ENCODE measurements around the gene TEX14. TPM values are rescaled to one million over a fixed set of nuclear protein-coding genes. Genes with fewer than 3 reads are reported as not detected.

Gene TEX14
- total and polyA plus RNA-seq, 10 of the 15 experiments (the other 5 are each of a cell fraction or from before 2014, with no cell fraction given) = 0.15 to 1.3 (median 0.66) TPM

DNA sequence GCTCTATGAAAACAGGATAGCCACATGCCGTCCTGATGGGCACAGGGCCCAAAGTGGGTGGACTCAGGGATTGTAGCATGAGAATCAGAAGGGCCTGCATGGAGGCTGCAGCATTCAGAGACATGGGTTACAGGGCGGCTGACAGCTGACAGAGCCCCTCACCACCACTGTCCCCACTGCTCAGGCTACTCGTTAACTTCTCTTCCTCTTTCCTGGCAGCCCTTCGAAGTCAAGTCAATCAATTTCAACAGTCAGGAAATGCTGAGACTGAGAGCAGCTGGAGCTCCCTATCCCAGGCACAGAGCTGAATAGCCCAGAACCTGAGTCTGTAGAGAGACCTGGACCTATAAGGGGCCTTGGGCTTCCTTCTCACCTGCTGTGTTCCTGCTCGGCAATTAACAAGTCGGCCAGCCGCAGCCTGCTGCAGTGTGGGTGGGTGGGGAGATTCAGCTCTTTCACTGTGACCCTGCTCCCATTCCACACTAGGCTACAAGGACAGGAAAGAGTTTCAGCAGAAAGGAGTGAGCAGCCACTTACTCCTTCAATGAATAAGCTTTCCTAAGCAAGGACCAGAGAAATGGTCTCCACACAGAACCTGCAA lies 76.9 kb downstream of the TEX14 start:
- no peak for TF ChIP-seq HDAC2 (IDR thresholded peaks at IDR 0.05)
- TF ChIP-seq GABPA (IDR thresholded peaks at IDR 0.05; ENCODE audit: low read depth) = no peak
- peak; percentile 43; the same call in 1 of the 2 replicates for TF ChIP-seq SPI1 (IDR thresholded peaks at IDR 0.05; ENCODE audit: borderline replicate concordance, insufficient read depth, low read depth, low read length)
- in situ Hi-C loops (cut with MboI) = no loop called here

DNA sequence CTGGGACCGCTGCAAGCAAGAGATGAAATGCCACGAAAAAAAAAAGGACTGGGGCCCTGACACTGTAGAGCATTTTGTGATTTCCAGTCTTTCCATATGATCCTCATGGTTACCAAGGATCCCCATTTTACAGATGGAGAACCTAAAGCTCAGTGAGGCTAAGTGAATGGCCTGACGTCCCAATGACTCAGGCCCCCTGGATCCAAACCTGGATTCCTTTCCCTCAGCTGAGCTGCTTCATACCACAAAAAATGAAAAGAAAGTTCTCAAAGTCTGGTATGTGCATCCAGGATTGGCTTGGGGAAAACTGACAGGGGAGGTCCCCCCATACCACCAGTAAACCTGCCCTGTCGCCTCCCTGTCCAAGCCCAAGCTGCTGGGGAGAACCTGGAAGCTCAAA lies 80.5 kb downstream of the TEX14 start:
- FAIRE-seq (no peak), ATAC-seq (no peak), DNase-seq (ENCODE audit: low read depth, low spot score) (no peak)
- Histone ChIP-seq H3K27ac (ENCODE audit: control insufficient read depth, insufficient read depth) (no peak overlapping the region), H4K20me1 (ENCODE audit: control insufficient read depth, insufficient read depth) (no peaks in the 10 kb centered on the region), H2AFZ (ENCODE audit: control insufficient read depth, low read depth, low read length) (no peak overlapping the region), H3K4me3 (no peak overlapping the region), H3K36me3 (ENCODE audit: control insufficient read depth in 2 of 2, insufficient read depth in 2 of 2, low read length in 1 of 2) (no peaks in the 10 kb centered on the region), H3K4me2 (ENCODE audit: control insufficient read depth, insufficient read depth) (no peak overlapping the region), H3K27me3 (replicated peaks in 1 of 2; ENCODE audit: control insufficient read depth in 2 of 2, insufficient read depth in 2 of 2, low read length in 1 of 2) (no peaks in the 10 kb centered on the region), H3K4me1 (ENCODE audit: control insufficient read depth, insufficient read depth, low read length) (peaks cover 17% of the 10 kb centered on the region), H3K9ac (ENCODE audit: control insufficient read depth, insufficient read depth, low read length) (no peak overlapping the region), H3K9me3 (replicated peaks; ENCODE audit: control insufficient read depth, insufficient read depth, low read length) (no peaks in the 10 kb centered on the region), H3K79me2 (ENCODE audit: control insufficient read depth, insufficient read depth, low read length) (no peaks in the 10 kb centered on the region)
- intact Hi-C loops (cut with micrococcal nuclease; ENCODE audit: unreplicated experiment) (no loop called here), in situ Hi-C loops (cut with MboI) (no loop called here)
- CTCF ChIA-PET = interaction anchor here (1.0 kb wide), 1 partner anchor 9 kb away, joined by 3 read pairs; no protein-coding TSS in a partner anchor
- SMC1A ChIA-PET (ENCODE audit: uncharacterized antibody, unreplicated experiment) = interaction anchor here (0.7 kb wide), 2 partner anchors 142 to 470 kb away, joined by 3 to 4 read pairs; no protein-coding TSS in a partner anchor
- WGBS (ENCODE audit: insufficient coverage, insufficient replicate concordance, low lambda C conversion rate, missing lambda C conversion rate) = 57% methylated on average over 4 of the region's 4 CpGs
- RAD21 ChIA-PET (ENCODE audit: unreplicated experiment) = interaction anchor here (1.4 kb wide), 1 partner anchor 21 kb away, joined by 3 read pairs; no protein-coding TSS in a partner anchor
- POLR2A ChIA-PET = no interaction called here
- no TSS peak for BruUV-seq (replicated peaks)
- TF ChIP-seq ZNF217 (IDR thresholded peaks at IDR 0.05) (no peak), ZNF207 (IDR thresholded peaks at IDR 0.05; ENCODE audit: borderline replicate concordance) (no peak), PAX8 (IDR thresholded peaks at IDR 0.05) (no peak), POU2F2 (IDR thresholded peaks at IDR 0.05; ENCODE audit: borderline replicate concordance, low read depth, low read length) (no peak), FOS (IDR thresholded peaks at IDR 0.05; ENCODE audit: borderline replicate concordance, extremely low read depth, insufficient read length) (no peak)
- TF ChIP-seq, protein P1, sequence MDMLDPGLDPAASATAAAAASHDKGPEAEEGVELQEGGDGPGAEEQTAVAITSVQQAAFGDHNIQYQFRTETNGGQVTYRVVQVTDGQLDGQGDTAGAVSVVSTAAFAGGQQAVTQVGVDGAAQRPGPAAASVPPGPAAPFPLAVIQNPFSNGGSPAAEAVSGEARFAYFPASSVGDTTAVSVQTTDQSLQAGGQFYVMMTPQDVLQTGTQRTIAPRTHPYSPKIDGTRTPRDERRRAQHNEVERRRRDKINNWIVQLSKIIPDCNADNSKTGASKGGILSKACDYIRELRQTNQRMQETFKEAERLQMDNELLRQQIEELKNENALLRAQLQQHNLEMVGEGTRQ (IDR thresholded peaks at IDR 0.05; ENCODE audit: borderline replicate concordance, low read depth, low read length) = no peak
- TF ChIP-seq, protein P2, sequence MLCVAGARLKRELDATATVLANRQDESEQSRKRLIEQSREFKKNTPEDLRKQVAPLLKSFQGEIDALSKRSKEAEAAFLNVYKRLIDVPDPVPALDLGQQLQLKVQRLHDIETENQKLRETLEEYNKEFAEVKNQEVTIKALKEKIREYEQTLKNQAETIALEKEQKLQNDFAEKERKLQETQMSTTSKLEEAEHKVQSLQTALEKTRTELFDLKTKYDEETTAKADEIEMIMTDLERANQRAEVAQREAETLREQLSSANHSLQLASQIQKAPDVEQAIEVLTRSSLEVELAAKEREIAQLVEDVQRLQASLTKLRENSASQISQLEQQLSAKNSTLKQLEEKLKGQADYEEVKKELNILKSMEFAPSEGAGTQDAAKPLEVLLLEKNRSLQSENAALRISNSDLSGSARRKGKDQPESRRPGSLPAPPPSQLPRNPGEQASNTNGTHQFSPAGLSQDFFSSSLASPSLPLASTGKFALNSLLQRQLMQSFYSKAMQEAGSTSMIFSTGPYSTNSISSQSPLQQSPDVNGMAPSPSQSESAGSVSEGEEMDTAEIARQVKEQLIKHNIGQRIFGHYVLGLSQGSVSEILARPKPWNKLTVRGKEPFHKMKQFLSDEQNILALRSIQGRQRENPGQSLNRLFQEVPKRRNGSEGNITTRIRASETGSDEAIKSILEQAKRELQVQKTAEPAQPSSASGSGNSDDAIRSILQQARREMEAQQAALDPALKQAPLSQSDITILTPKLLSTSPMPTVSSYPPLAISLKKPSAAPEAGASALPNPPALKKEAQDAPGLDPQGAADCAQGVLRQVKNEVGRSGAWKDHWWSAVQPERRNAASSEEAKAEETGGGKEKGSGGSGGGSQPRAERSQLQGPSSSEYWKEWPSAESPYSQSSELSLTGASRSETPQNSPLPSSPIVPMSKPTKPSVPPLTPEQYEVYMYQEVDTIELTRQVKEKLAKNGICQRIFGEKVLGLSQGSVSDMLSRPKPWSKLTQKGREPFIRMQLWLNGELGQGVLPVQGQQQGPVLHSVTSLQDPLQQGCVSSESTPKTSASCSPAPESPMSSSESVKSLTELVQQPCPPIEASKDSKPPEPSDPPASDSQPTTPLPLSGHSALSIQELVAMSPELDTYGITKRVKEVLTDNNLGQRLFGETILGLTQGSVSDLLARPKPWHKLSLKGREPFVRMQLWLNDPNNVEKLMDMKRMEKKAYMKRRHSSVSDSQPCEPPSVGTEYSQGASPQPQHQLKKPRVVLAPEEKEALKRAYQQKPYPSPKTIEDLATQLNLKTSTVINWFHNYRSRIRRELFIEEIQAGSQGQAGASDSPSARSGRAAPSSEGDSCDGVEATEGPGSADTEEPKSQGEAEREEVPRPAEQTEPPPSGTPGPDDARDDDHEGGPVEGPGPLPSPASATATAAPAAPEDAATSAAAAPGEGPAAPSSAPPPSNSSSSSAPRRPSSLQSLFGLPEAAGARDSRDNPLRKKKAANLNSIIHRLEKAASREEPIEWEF (IDR thresholded peaks at IDR 0.05; ENCODE audit: insufficient replicate concordance, low read depth, low read length) = no peak

More for the DNA sequence above, 76.9 kb downstream of the TEX14 start:
- Histone ChIP-seq H3K4me1 (ENCODE audit: control insufficient read depth, insufficient read depth, low read length) (peaks cover 53% of the 10 kb centered on the region), H4K20me1 (ENCODE audit: control insufficient read depth, insufficient read depth) (no peaks in the 10 kb centered on the region), H2AFZ (ENCODE audit: control insufficient read depth, low read depth, low read length) (peak overlapping the region; percentile 59), H3K27me3 (replicated peaks in 1 of 2; ENCODE audit: control insufficient read depth in 2 of 2, insufficient read depth in 2 of 2, low read length in 1 of 2) (no peaks in the 10 kb centered on the region), H3K9me3 (replicated peaks; ENCODE audit: control insufficient read depth, insufficient read depth, low read length) (no peaks in the 10 kb centered on the region), H3K4me2 (ENCODE audit: control insufficient read depth, insufficient read depth) (peak overlapping the region; percentile 66), H3K9ac (ENCODE audit: control insufficient read depth, insufficient read depth, low read length) (peak overlapping the region; percentile 18; the same call in 1 of the 2 replicates), H3K36me3 (ENCODE audit: control insufficient read depth in 2 of 2, insufficient read depth in 2 of 2, low read length in 1 of 2) (no peaks in the 10 kb centered on the region), H3K79me2 (ENCODE audit: control insufficient read depth, insufficient read depth, low read length) (no peaks in the 10 kb centered on the region), H3K27ac (ENCODE audit: control insufficient read depth, insufficient read depth) (peak overlapping the region; percentile 83), H3K4me3 (no peak overlapping the region)
- ATAC-seq (no peak), FAIRE-seq (no peak), DNase-seq (ENCODE audit: low read depth, low spot score) (no peak)
- BruUV-seq (replicated peaks) = no TSS peak
- intact Hi-C loops (cut with micrococcal nuclease; ENCODE audit: unreplicated experiment) = loop anchor here (5.0 kb wide), 1 partner anchor 98 kb away; no protein-coding TSS in a partner anchor
- CTCF ChIA-PET = interaction anchor here (1.0 to 2.5 kb wide), 6 partner anchors 10 to 87 kb away, joined by 3 to 9 read pairs (median 4); no protein-coding TSS in a partner anchor
- SMC1A ChIA-PET (ENCODE audit: uncharacterized antibody, unreplicated experiment) = interaction anchor here (0.7 to 2.7 kb wide), 9 partner anchors 8 to 412 kb away, joined by 3 to 15 read pairs (median 5); no protein-coding TSS in a partner anchor
- RAD21 ChIA-PET (ENCODE audit: unreplicated experiment) = interaction anchor here (1.1 to 2.7 kb wide), 4 partner anchors 10 to 96 kb away, joined by 3 to 15 read pairs (median 10); no protein-coding TSS in a partner anchor
- WGBS (ENCODE audit: insufficient coverage, insufficient replicate concordance, low lambda C conversion rate, missing lambda C conversion rate) = 78% methylated on average over 7 of the region's 7 CpGs
- POLR2A ChIA-PET = interaction anchor here (0.9 to 2.8 kb wide), 5 partner anchors 10 to 78 kb away, joined by 3 to 16 read pairs (median 5); partner anchors contain the start of gene RAD51C

All from GM12878 (cell line).